ENCODE measurements around the gene SREBF2. TPM values are rescaled to one million over a fixed set of nuclear protein-coding genes. Genes with fewer than 3 reads are reported as not detected.

SREBF2 gene
- total and polyA plus RNA-seq, 2 of the 13 experiments (the other 11 are each of a cell fraction or from before 2014, with no cell fraction given), result 53.8 to 72.6 TPM

GRCh38 chr22:41800348-41801146 is 32.4 kb upstream of the SREBF2 start, which contains the start of gene CCDC134 (continued):
- TF ChIP-seq NAIF1 (CRISPR knock-in tag; IDR thresholded peaks at IDR 0.05; ENCODE audit: borderline replicate concordance) (peak; percentile 53; the same call in 1 of the 2 replicates), ZKSCAN1 (IDR thresholded peaks at IDR 0.05; ENCODE audit: low read length) (no peak), ZNF749 (CRISPR knock-in tag; IDR thresholded peaks at IDR 0.05; ENCODE audit: borderline replicate concordance) (0 out of 2 replicates have a peak, but pooled peaks have one; percentile 19), PCBP1 (IDR thresholded peaks at IDR 0.05; ENCODE audit: borderline replicate concordance, low read depth, low read length) (no peak), ATF6 (CRISPR knock-in tag; conservative IDR thresholded peaks at IDR 0.05) (no peak), ZNF670 (CRISPR knock-in tag; IDR thresholded peaks at IDR 0.05; ENCODE audit: borderline replicate concordance) (no peak), FUBP1 (CRISPR knock-in tag; IDR thresholded peaks at IDR 0.05; ENCODE audit: borderline replicate concordance) (no peak), GATA4 (IDR thresholded peaks at IDR 0.05; ENCODE audit: borderline replicate concordance, low read depth) (peak; percentile 85; the same call in 1 of the 2 replicates), ZNF3 (CRISPR knock-in tag; IDR thresholded peaks at IDR 0.05) (no peak), ZSCAN29 (CRISPR knock-in tag; conservative IDR thresholded peaks at IDR 0.05) (peak; percentile 91), ZSCAN25 (CRISPR knock-in tag; IDR thresholded peaks at IDR 0.05) (peak; percentile 34; the same call in 1 of the 2 replicates), ZNF510 (CRISPR knock-in tag; IDR thresholded peaks at IDR 0.05; ENCODE audit: low read depth) (peak; percentile 89; the same call in 1 of the 2 replicates), NCOR1 (IDR thresholded peaks at IDR 0.05; ENCODE audit: borderline replicate concordance, low read length) (no peak), ZNF44 (CRISPR knock-in tag; IDR thresholded peaks at IDR 0.05) (peak; percentile 31; the same call in 1 of the 2 replicates), ZNF878 (CRISPR knock-in tag; IDR thresholded peaks at IDR 0.05) (0 out of 2 replicates have a peak, but pooled peaks have one; percentile 52), RBAK (CRISPR knock-in tag; IDR thresholded peaks at IDR 0.05) (no peak), NFAT5 (CRISPR knock-in tag; IDR thresholded peaks at IDR 0.05) (peak; percentile 79; the same call in 1 of the 2 replicates), ZNF83 (CRISPR knock-in tag; IDR thresholded peaks at IDR 0.05; ENCODE audit: borderline replicate concordance) (peak; percentile 93; the same call in 1 of the 2 replicates), ZFAT (CRISPR knock-in tag; conservative IDR thresholded peaks at IDR 0.05) (no peak), ZNF121 (CRISPR knock-in tag; IDR thresholded peaks at IDR 0.05) (no peak), ATM (IDR thresholded peaks at IDR 0.05; ENCODE audit: borderline replicate concordance) (no peak)

Measured in HepG2 (cell line).